ENCODE results near the gene SLC25A39.

SLC25A39 gene

GRCh38 chr17:44311562-44312181 lies 13.0 kb downstream of the SLC25A39 start:
- no peak for DNase-seq

GRCh38 chr17:44310609-44311376 lies 13.8 kb downstream of the SLC25A39 start:
- no peak for DNase-seq

- DNase-seq = no peak
Measured at GRCh38 chr17:44310188-44310587, 14.4 kb downstream of the SLC25A39 start.

GRCh38 chr17:44309472-44309871 lies 15.2 kb downstream of the SLC25A39 start:
- no peak for DNase-seq

GRCh38 chr17:44308865-44309264 lies 15.8 kb downstream of the SLC25A39 start:
- DNase-seq = no peak

- peak; percentile 73 to 83 (median 78) for DNase-seq
Measured at GRCh38 chr17:44308320-44308818, 16.3 kb downstream of the SLC25A39 start, which contains the start of gene RUNDC3A. RUNDC3A (plus strand) TSS chr17:44308601; CDS start chr17:44308833, 232 bp downstream.

GRCh38 chr17:44307387-44308186 lies 17.0 kb downstream of the SLC25A39 start:
- DNase-seq = no peak

GRCh38 chr17:44304651-44305050 lies 20.0 kb downstream of the SLC25A39 start:
- no peak for DNase-seq

- DNase-seq = no peak
Measured at GRCh38 chr17:44297975-44298374, 26.6 kb downstream of the SLC25A39 start.

GRCh38 chr17:44293509-44294226 lies 31.0 kb downstream of the SLC25A39 start:
- DNase-seq = no peak

- DNase-seq = no peak
Measured at GRCh38 chr17:44287651-44288050, 37.0 kb downstream of the SLC25A39 start.

GRCh38 chr17:44284024-44284400 lies 40.6 kb downstream of the SLC25A39 start:
- DNase-seq = no peak

- no peak for DNase-seq
Measured at GRCh38 chr17:44283344-44284023, 41.1 kb downstream of the SLC25A39 start.

- DNase-seq = no peak
Measured at GRCh38 chr17:44282264-44282663, 42.4 kb downstream of the SLC25A39 start.

GRCh38 chr17:44281570-44281969 lies 43.1 kb downstream of the SLC25A39 start:
- DNase-seq = no peak

- no peak for DNase-seq
Measured at GRCh38 chr17:44280392-44280937, 44.2 kb downstream of the SLC25A39 start.

- peak in 2 of 5 experiments; percentile 19 to 26 for DNase-seq
Measured at GRCh38 chr17:44279666-44280391, 44.8 kb downstream of the SLC25A39 start.

- no peak for DNase-seq
Measured at GRCh38 chr17:44279346-44279665, 45.3 kb downstream of the SLC25A39 start.

GRCh38 chr17:44277976-44278375 lies 46.6 kb downstream of the SLC25A39 start:
- DNase-seq = no peak

GRCh38 chr17:44273607-44274006 lies 51.0 kb downstream of the SLC25A39 start:
- DNase-seq = no peak

- DNase-seq = no peak
Measured at GRCh38 chr17:44272954-44273353, 51.7 kb downstream of the SLC25A39 start.

Measured in T-helper 2 cell (primary cell).